Embryonic facial prominence (tissue), 1 donor: ENCODE results near the gene CD320.
"Not testable (repeated sequence)": the region's sequence is repeated elsewhere in the genome, so short reads cannot be mapped to it uniquely, and the experiment has no call there.

ENCODE experiments used
- DNase-seq: peaks from one replicate; pipeline ENCODE4 v3.0.0-alpha.2; 2016; ENCODE audit errors: extremely low spot score

Gene CD320

GRCh38 chr19:8310342-8311055 lies 2.3 kb upstream of the CD320 start:
- DNase-seq, result no peak

GRCh38 chr19:8308891-8309291 lies 733 bp upstream of the CD320 start:
- no peak for DNase-seq

- no peak for DNase-seq
These were observed 676 bp downstream of the CD320 start for GRCh38 chr19:8307400-8307964.

GRCh38 chr19:8306235-8307054 lies 1.7 kb downstream of the CD320 start:
- no peak for DNase-seq

- no peak for DNase-seq
These were observed 2.4 kb downstream of the CD320 start for GRCh38 chr19:8305798-8306197.

GRCh38 chr19:8304841-8305621 lies 3.1 kb downstream of the CD320 start:
- DNase-seq, result no peak

- DNase-seq, result no peak
These were observed 5.4 kb downstream of the CD320 start for GRCh38 chr19:8302734-8303133.

- no peak for DNase-seq
These were observed 5.8 kb downstream of the CD320 start for GRCh38 chr19:8302357-8302691.

GRCh38 chr19:8291337-8291736 lies 16.8 kb downstream of the CD320 start:
- not testable (repeated sequence) for DNase-seq

GRCh38 chr19:8276508-8276907 lies 31.6 kb downstream of the CD320 start:
- DNase-seq, result not testable (repeated sequence)

- DNase-seq, result no peak
These were observed 38.4 kb downstream of the CD320 start for GRCh38 chr19:8269724-8270123.

- no peak for DNase-seq
These were observed 42.3 kb downstream of the CD320 start for GRCh38 chr19:8265872-8266271.

GRCh38 chr19:8264248-8264647 lies 43.9 kb downstream of the CD320 start:
- not testable (repeated sequence) for DNase-seq

- peak; percentile 4 for DNase-seq
These were observed 45.7 kb downstream of the CD320 start for GRCh38 chr19:8262431-8262830.

- DNase-seq, result no peak
These were observed 46.3 kb downstream of the CD320 start for GRCh38 chr19:8261881-8262280.

GRCh38 chr19:8261347-8261746 lies 46.8 kb downstream of the CD320 start:
- DNase-seq, result no peak

- no peak for DNase-seq
These were observed 48.3 kb downstream of the CD320 start for GRCh38 chr19:8259922-8260247.

- no peak for DNase-seq
These were observed 48.8 kb downstream of the CD320 start for GRCh38 chr19:8259142-8259921.

- DNase-seq, result peak; percentile 4
These were observed 51.1 kb downstream of the CD320 start for GRCh38 chr19:8257052-8257443.

- peak; percentile 3 for DNase-seq
These were observed 51.7 kb downstream of the CD320 start for GRCh38 chr19:8256276-8257051.
